DMS114 treated with DMSO at 0.1 percent for 48 hours (cell line): ENCODE data around the gene CFAP45.
A peak's percentile ranks its signal among the peaks of the same experiment; 100 is the strongest.

Source experiments
- DNase-seq: peaks from one replicate; lab custom pipeline; 2025; ENCODE audit not compliant: unreplicated experiment; lab: John Stamatoyannopoulos, UW

Gene CFAP45, protein sequence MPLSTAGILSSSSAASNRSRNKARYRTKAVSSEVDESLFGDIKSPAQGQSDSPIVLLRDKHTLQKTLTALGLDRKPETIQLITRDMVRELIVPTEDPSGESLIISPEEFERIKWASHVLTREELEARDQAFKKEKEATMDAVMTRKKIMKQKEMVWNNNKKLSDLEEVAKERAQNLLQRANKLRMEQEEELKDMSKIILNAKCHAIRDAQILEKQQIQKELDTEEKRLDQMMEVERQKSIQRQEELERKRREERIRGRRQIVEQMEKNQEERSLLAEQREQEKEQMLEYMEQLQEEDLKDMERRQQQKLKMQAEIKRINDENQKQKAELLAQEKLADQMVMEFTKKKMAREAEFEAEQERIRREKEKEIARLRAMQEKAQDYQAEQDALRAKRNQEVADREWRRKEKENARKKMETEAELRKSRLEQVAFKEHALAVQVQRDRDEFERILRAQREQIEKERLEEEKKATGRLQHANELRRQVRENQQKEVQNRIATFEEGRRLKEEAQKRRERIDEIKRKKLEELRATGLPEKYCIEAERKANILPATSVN

GRCh38 chr1:159900086-159900680 lies at the start of gene CFAP45:
TSS of gene CFAP45 (minus strand) at chr1:159900165. CDS start at chr1:159900098, 67 bp downstream.
- DNase-seq: no peak

DNA sequence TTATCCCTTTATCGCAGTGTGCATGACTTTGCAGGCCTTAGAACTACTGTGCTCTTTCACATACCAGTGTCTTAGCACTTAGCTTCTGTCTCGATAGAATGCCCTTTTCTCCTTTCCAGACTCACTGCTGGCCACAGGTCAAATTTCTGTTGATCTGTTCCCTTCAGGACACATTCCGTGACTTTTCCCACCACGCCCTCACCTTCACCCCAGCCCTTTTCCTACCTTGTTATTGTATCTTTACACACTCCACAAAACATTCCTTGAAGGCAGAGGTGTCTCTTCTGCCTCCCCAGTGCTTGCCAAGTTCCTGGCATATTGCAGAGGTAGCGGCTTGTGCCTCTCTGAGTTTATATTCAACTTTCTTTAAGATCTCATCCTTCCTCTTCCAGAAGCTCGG lies 49.2 kb upstream of the CFAP45 start:
- DNase-seq: no peak

- no peak for DNase-seq
Measured at GRCh38 chr1:159947942-159948341, 48.0 kb upstream of the CFAP45 start.

- DNase-seq: no peak
Measured at GRCh38 chr1:159946242-159947187, 46.5 kb upstream of the CFAP45 start.

DNA sequence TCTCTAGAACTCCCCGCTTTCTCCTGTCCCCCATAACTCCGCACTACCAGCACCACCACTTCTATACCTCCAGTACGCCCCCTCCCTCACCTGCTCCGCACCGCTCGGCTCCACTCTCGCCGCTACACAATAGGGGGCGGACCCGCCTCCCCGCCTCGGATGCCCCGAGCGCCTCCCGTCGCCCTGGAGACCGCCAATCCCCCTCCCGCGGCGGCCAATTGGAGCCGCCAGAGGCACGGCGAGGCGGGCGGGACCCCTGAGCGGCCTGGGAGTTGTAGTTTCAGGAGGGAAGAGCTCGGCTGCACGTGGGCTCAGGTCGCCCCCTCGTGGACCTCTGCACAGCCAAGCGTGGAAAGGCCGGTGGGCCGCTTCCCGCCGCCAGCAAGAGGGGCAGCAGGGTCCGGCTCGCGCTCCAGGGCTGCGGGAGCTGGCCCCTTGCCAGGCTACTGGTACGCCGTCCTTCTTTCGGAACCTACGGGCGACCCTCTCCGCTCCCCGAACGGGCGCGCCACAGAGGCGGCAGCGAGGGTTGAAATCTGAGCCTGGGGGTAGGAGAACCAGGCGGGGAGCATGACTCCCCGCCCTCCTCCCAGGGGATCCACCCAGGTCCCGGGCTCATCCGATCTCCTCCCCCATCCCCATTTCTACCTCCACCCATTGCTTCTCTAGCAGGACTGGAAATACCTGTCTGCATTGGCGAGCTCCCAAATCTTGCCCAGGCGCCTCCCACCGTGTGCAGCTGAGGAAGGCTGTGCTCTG lies 45.7 kb upstream of the CFAP45 start, which contains the start of gene IGSF9:
Gene IGSF9 (minus strand): TSS at position 131 of the 759 bp plus-strand sequence. CDS start 2,159 bp downstream, outside the sequence.
- peak; percentile 87 for DNase-seq

DNA sequence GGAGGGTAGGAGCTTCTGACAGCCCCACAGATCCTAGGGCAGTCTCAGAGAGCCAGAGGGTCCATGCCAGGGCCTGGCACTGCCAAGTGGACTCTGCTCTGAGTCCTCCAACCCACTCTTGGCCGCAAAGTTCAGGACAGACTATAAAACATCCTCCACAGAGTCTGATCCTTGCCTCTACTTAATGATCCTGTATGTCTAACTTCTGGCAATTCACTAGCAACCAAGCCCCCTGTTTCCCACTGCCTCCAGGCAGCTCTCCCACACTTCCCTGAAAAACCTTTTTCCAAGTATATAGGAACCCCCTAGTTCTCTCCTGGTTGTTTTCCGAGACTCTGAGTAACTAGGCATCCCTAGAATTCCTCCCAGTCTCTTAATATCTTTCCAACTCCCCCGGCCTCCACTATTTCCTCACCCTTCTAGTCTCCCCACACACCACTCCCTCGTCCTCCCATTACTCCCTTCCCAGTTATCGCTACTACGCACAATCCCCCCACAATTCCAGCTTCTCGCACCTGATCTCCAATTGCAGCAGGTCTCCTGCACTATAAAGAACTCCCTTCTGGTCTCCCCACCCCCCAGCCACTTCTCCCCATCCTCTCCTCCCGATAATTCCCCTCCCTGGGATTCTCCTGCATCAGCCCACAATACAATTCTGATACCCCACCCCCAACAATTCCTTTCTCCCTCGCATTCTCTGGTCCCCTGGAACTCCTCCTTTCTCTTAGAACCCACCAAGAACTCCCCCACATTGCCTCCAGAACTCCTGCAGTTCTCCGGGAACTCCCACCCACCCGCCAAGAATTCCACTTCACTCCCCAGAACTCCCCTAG lies 44.9 kb upstream of the CFAP45 start:
- DNase-seq: no peak

DNA sequence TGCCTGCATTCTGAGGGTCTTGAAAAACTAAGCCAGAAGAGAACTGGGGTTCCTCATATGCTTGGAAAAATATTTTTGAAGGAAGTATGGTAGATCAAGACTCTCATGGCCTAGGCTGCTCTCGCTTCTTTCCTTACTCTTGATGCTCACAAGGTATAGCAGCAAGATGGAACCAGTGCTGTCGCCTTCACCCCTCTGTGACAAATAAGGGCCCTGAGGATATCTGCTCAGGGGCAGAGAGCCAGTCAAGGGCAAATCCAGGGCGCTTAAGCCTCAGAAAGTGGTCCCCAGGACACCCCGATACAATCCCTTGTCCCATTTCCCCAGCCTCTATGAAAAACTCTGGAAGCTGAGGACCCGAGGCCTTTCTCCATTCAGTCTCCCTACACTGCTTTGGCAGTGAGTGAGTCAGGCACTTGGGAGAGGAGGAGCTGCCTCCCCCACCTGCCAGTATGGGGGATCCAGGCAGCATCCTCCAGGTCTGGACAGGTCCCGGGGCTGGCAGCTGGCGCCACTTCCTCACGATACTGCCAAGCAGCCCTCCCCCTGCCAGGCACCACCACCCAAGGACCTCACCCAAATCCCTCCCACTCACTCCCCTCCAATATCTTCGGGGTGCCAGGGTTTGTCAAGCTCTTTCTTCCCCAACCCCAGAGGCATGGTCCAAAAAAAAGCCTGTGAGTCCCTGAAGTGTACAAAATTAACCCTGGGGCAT lies 44.1 kb upstream of the CFAP45 start:
- no peak for DNase-seq

GRCh38 chr1:159943278-159943640 lies 43.3 kb upstream of the CFAP45 start:
- no peak for DNase-seq

GRCh38 chr1:159942632-159943277 lies 42.8 kb upstream of the CFAP45 start:
- no peak for DNase-seq

DNA sequence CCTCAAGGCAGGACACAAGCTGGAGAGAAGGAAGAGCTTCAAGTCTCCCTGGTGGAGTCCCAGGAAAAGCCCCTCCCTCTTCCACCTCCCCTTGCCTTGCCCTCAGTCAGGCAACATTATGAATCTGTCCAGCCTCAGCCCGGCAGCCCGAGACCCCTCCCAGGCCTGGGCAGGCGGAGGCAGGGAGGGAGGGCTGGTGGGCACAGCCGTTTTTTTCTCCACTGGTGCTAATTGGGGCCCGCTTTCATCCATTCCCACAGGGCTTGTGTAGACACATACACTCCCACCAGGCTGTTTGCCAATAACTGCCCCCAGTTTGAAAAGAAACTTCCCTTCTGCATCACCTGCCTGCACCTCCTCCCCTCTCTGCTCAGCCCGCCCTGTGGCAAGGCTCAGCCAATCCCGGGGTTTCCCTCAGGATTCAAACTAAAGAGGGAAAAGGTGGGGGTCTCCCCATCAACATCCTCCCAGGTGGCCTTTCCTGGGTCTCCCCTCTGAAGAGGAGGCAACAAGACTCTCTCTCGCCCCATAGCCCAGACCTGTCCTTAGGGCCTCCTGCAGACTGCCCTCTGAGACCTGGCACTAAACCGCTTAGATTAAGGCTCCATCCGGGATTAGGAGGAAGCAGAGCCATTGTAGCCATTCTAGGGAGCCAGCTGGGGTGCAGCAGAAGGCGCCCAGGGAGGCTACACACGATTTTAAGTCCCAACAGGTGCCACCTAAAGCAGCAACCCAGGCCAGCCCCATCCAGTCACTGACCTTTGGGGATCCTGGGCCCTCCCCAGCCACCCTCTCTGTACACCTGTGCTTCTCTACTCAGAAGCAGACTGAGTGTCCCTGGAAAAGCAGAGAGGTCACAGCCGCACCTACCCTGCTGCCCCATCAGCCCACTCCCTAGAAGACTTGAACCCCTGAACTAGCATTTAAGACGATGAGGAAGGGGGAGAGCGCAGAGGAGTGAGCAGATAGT lies 41.9 kb upstream of the CFAP45 start:
- no peak for DNase-seq

GRCh38 chr1:159941141-159941540 lies 41.2 kb upstream of the CFAP45 start:
- DNase-seq: no peak

DNA sequence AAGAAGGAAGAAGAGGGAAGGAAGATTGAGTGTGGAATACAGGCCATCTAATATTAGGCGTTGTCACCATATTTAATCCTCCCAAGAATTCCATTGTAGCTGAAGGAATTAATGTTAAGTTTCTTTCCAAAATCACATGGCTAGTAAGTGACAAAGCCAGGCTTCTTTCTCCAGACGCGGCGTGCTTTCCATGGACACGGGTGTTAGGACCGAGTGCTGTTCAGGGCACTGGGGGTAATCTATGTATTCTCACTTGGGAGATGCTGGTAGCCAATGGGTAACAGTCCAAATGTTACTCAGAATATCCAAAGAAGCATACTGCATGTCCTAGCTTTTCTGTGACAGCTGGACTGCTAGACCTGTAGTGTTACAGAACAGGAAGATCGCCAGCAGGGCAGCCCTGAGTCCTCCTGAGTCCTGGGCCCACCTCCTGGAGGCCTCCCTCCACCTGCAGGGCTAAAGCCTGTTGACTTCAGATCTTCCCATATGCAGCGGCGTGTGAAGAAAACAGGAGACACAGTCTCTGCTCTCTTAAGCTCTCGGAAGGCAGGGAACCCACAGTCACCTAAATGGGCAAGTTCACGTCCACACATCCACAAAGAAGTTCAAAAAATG lies 40.1 kb upstream of the CFAP45 start:
- DNase-seq: no peak

DNA sequence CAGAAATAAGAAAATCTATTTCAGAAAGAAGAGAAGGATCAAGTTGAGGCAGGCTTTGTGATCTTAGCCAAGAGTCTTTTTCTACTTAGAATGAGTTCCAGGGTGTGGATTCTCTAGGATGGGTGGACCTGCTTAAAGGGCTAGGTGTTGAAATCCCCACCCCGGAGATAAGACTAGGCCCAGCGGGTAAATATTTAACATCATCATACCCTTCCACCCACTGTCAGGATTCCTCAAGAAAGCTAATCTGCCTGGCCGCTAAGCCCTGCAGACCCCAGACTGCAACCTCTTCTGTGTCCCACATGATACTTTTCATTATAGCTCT lies 39.7 kb upstream of the CFAP45 start:
- DNase-seq: no peak

DNA sequence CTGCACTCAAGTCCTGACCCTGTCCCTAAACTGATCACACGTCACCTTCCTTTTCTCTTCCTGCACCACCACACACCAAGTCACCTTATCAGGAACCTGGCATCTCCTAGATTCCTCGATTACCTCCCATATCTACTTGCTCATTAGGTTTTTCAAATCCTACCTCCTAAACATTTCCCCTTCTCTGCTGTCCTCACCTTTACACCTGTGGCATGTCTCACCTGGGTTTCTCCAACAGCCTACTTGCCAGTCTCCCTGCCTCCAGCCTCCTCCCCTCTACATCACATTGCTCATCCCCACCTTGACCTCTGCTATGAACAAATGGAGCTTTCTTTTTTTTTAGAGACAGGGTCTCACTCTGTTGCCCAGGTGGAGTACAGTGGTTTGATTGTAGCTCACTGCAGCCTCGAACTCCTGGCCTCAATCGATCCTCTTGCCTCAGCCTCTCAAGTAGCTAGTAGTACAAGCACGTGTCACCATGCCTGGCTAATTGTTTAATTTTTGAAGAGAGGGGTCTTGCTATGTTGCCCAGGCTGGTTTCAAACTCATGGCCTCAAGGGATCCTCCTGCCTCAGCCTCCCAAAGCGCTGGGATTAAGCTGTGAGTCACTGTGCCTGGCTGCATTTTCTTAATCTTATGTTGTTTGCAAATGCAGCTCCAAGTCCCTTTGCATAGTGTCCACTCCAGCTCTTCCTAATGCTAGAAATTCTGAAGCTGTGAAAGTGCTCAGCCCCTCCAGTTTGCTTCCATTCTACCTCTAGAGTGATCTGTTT lies 39.1 kb upstream of the CFAP45 start:
- DNase-seq: no peak

- DNase-seq: no peak
Measured at GRCh38 chr1:159938211-159938852, 38.4 kb upstream of the CFAP45 start.
